ENCODE data around the gene LILRB1.
"Not testable (repeated sequence)": the region's sequence is repeated elsewhere in the genome, so short reads cannot be mapped to it uniquely, and the experiment has no call there.

Gene LILRB1

DNA sequence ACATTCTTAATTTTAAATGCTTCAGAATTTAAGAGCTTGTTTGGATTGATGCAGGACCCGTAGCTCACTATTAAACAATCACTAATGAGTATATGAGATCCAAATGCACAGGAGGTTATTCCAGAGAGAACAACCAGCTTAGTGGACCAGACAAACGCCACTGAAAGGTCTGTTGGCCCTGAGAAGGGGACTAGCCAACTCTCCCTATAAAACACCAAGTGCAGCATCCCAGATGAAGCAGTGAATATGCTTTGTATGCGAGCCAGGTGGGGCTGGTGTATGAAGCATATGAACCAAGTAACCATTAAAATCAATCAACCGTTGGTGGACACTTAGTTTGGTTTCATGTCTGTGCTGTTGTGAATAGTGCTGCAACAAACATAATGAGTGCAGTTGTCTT is 9.8 kb upstream of the LILRB1 start:
- no peaks in the 10 kb centered on the region for H3K79me2 ChIP-seq (ENCODE audit: insufficient read depth, low read length)
- no peaks in the 10 kb centered on the region for H3K9me3 ChIP-seq (ENCODE audit: insufficient read depth, low read length)
- no peak overlapping the region for H3K4me3 ChIP-seq (ENCODE audit: insufficient read depth, low read length, poor library complexity, severe bottlenecking)
- no peak overlapping the region for H3K9ac ChIP-seq (ENCODE audit: low read length)
- H3K27me3 ChIP-seq (ENCODE audit: low read length): no peaks in the 10 kb centered on the region
- H3K4me2 ChIP-seq (ENCODE audit: low read depth, low read length, poor library complexity, severe bottlenecking): no peak overlapping the region
- no peak overlapping the region for H3K27ac ChIP-seq (ENCODE audit: low read depth, low read length)
- H3K9me2 ChIP-seq (replicated peaks; ENCODE audit: insufficient read depth, low read length): no peaks in the 10 kb centered on the region
- no peaks in the 10 kb centered on the region for H3F3A ChIP-seq (ENCODE audit: insufficient read depth)
- H4K20me1 ChIP-seq (ENCODE audit: low read depth, low read length): no peaks in the 10 kb centered on the region
- H3K36me3 ChIP-seq (ENCODE audit: low read length): no peaks in the 10 kb centered on the region
- no peak overlapping the region for H2AFZ ChIP-seq (ENCODE audit: low read depth, low read length, severe bottlenecking)
- TF ChIP-seq, protein P1, sequence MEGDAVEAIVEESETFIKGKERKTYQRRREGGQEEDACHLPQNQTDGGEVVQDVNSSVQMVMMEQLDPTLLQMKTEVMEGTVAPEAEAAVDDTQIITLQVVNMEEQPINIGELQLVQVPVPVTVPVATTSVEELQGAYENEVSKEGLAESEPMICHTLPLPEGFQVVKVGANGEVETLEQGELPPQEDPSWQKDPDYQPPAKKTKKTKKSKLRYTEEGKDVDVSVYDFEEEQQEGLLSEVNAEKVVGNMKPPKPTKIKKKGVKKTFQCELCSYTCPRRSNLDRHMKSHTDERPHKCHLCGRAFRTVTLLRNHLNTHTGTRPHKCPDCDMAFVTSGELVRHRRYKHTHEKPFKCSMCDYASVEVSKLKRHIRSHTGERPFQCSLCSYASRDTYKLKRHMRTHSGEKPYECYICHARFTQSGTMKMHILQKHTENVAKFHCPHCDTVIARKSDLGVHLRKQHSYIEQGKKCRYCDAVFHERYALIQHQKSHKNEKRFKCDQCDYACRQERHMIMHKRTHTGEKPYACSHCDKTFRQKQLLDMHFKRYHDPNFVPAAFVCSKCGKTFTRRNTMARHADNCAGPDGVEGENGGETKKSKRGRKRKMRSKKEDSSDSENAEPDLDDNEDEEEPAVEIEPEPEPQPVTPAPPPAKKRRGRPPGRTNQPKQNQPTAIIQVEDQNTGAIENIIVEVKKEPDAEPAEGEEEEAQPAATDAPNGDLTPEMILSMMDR (IDR thresholded peaks at IDR 0.05; ENCODE audit: insufficient read depth, low read length, poor library complexity, severe bottlenecking): no peak
- TF ChIP-seq EZH2phosphoT487 (conservative IDR thresholded peaks at IDR 0.05; ENCODE audit: low read length): no peak

DNA sequence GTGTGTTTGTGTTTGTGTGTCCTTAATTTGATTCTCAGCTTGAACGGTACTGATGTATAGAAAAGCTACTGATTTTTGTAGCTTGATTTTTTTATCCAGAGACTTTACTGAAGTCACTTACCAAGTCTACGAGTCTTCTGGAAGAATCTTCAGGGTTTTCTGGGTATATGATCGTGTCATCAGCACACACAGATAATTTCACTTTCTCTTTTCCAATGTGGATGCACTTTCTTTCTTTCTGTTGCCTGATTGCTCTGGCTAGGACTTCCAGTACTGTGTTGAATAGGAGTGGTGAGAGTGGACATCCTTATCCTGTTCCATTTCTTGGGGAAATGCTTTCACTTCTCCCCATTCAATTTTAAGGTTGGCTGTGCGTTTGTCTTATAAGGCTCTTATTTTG is 7.9 kb upstream of the LILRB1 start:
- Histone ChIP-seq H3F3A (ENCODE audit: insufficient read depth) (no peaks in the 10 kb centered on the region), H3K9me2 (replicated peaks; ENCODE audit: insufficient read depth, low read length) (no peaks in the 10 kb centered on the region), H3K27ac (ENCODE audit: low read depth, low read length) (no peak overlapping the region), H3K79me2 (ENCODE audit: insufficient read depth, low read length) (no peaks in the 10 kb centered on the region), H2AFZ (ENCODE audit: low read depth, low read length, severe bottlenecking) (no peak overlapping the region), H3K9ac (ENCODE audit: low read length) (no peak overlapping the region), H3K4me2 (ENCODE audit: low read depth, low read length, poor library complexity, severe bottlenecking) (no peak overlapping the region), H3K9me3 (ENCODE audit: insufficient read depth, low read length) (no peaks in the 10 kb centered on the region), H3K36me3 (ENCODE audit: low read length) (no peaks in the 10 kb centered on the region), H3K27me3 (ENCODE audit: low read length) (no peaks in the 10 kb centered on the region), H4K20me1 (ENCODE audit: low read depth, low read length) (no peaks in the 10 kb centered on the region), H3K4me3 (ENCODE audit: insufficient read depth, low read length, poor library complexity, severe bottlenecking) (no peak overlapping the region)
- TF ChIP-seq EZH2phosphoT487 (conservative IDR thresholded peaks at IDR 0.05; ENCODE audit: low read length): no peak
- TF ChIP-seq, protein P1 (IDR thresholded peaks at IDR 0.05; ENCODE audit: insufficient read depth, low read length, poor library complexity, severe bottlenecking): no peak

DNA sequence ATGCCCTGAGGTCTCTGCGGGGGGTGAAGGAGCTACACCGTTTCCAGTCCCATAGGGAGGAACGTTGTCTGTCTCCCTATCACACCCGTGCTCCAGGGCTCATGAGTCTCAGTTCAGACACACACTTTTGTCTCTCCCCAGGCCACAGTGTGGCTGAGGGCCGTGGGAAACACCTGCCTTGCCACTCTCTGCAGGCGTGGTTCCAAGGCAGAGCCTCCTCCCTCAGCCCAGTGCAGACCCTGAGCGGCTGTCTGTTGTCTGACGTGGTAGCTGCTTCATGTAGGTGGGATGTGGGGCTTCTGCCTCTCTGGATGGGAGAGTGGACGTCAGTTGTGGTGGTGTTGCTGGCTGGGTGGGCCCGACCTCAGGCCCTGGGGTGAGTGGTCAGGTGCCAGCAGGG is 6.0 kb upstream of the LILRB1 start:
- H2AFZ ChIP-seq (ENCODE audit: low read depth, low read length, severe bottlenecking); H3K9me3 ChIP-seq (ENCODE audit: insufficient read depth, low read length); H3K36me3 ChIP-seq (ENCODE audit: low read length); H3K9ac ChIP-seq (ENCODE audit: low read length); H3K27ac ChIP-seq (ENCODE audit: low read depth, low read length); H3K9me2 ChIP-seq (replicated peaks; ENCODE audit: insufficient read depth, low read length); H3K79me2 ChIP-seq (ENCODE audit: insufficient read depth, low read length); H3K4me2 ChIP-seq (ENCODE audit: low read depth, low read length, poor library complexity, severe bottlenecking); H4K20me1 ChIP-seq (ENCODE audit: low read depth, low read length); H3F3A ChIP-seq (ENCODE audit: insufficient read depth); H3K4me3 ChIP-seq (ENCODE audit: insufficient read depth, low read length, poor library complexity, severe bottlenecking); H3K27me3 ChIP-seq (ENCODE audit: low read length): not testable (repeated sequence)

DNA sequence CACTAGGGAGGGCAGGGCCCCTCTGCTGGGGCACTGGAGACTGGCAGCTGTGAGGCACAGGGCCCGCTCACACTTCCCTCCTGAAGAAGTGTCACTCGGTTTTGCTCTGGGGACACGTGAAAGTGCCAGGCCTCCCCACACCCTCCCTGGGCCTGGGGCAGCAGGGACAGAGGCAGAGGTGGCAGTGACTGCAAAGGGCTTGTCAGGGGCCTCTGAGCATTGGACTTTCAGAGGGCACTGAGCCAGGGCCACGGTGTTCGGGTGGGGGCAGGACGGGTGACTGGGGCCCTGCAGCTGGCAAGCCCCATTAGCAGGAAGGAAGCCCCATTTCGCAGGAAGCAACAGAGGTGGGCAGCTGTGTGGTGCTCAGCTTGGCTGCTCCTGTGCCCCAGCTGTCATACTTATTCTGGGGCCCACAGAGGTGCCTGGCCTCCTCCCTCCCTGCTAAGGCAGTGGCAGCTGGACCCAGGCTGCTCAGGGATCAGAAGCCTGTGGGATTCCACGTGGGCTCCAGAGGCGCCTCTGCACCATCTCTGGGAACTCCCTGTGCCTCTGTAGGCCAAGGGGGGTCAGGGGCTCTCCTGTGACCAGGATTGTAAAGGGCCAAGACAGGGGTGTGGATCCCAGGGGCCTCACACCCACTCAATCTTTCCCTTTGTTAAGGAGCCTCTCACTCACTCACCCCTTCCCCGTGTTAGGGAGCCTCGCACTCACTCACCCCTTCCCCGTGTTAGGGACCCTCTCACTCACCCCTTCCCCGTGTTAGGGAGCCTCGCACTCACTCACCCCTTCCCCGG is 5.2 kb upstream of the LILRB1 start:
- H3K27ac ChIP-seq (ENCODE audit: low read depth, low read length); H3K36me3 ChIP-seq (ENCODE audit: low read length); H3K4me3 ChIP-seq (ENCODE audit: insufficient read depth, low read length, poor library complexity, severe bottlenecking); H3K9me2 ChIP-seq (replicated peaks; ENCODE audit: insufficient read depth, low read length); H3K27me3 ChIP-seq (ENCODE audit: low read length); H2AFZ ChIP-seq (ENCODE audit: low read depth, low read length, severe bottlenecking); H3K9ac ChIP-seq (ENCODE audit: low read length); H3K9me3 ChIP-seq (ENCODE audit: insufficient read depth, low read length); H4K20me1 ChIP-seq (ENCODE audit: low read depth, low read length); H3F3A ChIP-seq (ENCODE audit: insufficient read depth); H3K4me2 ChIP-seq (ENCODE audit: low read depth, low read length, poor library complexity, severe bottlenecking); H3K79me2 ChIP-seq (ENCODE audit: insufficient read depth, low read length): not testable (repeated sequence)

All from SU-DHL-6 (cell line).